MM.1S (cell line): ENCODE data around the gene CALU.

ENCODE experiments used
- EZH2 ChIP-seq: fragments of 300-600 bp; sonication (generic); optimal IDR thresholded peaks from 2 replicates; pipeline ENCODE3; 2017; ENCODE audit warnings: low read depth, mild to moderate bottlenecking, antibody characterized with exemption, low read length, mixed read lengths
- EZH2phosphoT487 ChIP-seq: fragments of 300-600 bp; sonication (generic); IDR thresholded peaks from 2 replicates; pipeline ENCODE4 v1.6.1; 2018; ENCODE audit warnings: antibody characterized with exemption, low read length
- TF ChIP-seq, protein P1 (sequence below): fragments of 300-600 bp; sonication (generic); IDR thresholded peaks from 2 replicates; pipeline ENCODE4 v1.5.1; 2016; ENCODE audit warnings: antibody characterized with exemption, low read length, mixed read lengths

DNA sequence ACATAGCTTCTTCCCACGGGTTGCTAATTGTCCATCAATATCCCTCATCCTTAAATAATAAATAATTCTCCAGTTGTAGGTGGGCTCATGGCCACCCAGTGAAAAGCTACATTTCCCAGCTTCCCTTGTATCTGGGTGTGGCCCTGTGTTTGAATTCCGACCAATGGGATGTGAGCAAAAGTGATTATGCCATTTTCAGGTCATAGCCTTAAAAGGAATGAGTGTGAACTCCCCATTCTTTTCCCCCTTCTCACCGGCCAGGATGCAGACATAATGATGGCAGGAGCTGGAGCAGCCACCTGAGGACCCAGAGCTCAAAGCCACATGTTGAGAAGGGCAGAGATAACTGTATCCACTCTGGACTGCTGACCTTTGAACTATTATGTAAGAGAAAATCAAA is 30.3 kb upstream of the CALU start:
- TF ChIP-seq, protein P1, sequence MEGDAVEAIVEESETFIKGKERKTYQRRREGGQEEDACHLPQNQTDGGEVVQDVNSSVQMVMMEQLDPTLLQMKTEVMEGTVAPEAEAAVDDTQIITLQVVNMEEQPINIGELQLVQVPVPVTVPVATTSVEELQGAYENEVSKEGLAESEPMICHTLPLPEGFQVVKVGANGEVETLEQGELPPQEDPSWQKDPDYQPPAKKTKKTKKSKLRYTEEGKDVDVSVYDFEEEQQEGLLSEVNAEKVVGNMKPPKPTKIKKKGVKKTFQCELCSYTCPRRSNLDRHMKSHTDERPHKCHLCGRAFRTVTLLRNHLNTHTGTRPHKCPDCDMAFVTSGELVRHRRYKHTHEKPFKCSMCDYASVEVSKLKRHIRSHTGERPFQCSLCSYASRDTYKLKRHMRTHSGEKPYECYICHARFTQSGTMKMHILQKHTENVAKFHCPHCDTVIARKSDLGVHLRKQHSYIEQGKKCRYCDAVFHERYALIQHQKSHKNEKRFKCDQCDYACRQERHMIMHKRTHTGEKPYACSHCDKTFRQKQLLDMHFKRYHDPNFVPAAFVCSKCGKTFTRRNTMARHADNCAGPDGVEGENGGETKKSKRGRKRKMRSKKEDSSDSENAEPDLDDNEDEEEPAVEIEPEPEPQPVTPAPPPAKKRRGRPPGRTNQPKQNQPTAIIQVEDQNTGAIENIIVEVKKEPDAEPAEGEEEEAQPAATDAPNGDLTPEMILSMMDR: no peak
- TF ChIP-seq EZH2 (no peak), EZH2phosphoT487 (no peak)
